Activated CD8-positive, alpha-beta memory T cell treated with anti-CD3 and anti-CD28 coated beads, Interleukin-2, amount 10 ng/mL, durations not matched to agents 7 days and 5 days (primary cell): Measurements from ENCODE around the gene RUNX1. TPM values are rescaled to one million over a fixed set of nuclear protein-coding genes. Genes with fewer than 3 reads are reported as not detected.

Source experiments
- ATAC-seq: fragments of 150-1000 bp; cut with Tn5 transposase; one replicate; pipeline ENCODE4 v1.10.0; 2021; ENCODE audit warnings: moderate library complexity
- CTCF ChIA-PET: fragments of 350-600 bp; sonication (Branson Sonifier 250); formaldehyde crosslinking; loops from one replicate; lab custom pipeline; 2021; ENCODE audit warnings: antibody characterized with exemption; lab: Charles Lee
- DNase-seq: peaks from one replicate; pipeline ENCODE4 v3.0.0-alpha.2; 2020
- H3K27ac Mint-ChIP-seq: one replicate; pipeline ENCODE4 v1.8.0; 2021; ENCODE audit warnings: mild to moderate bottlenecking, mixed read lengths
- H3K27me3 Mint-ChIP-seq: one replicate; pipeline ENCODE4 v1.8.0; 2021; ENCODE audit warnings: mixed read lengths
- H3K36me3 Mint-ChIP-seq: one replicate; pipeline ENCODE4 v1.8.0; 2021; ENCODE audit warnings: mild to moderate bottlenecking, mixed read lengths
- H3K4me1 Mint-ChIP-seq: one replicate; pipeline ENCODE4 v1.8.0; 2021; ENCODE audit warnings: mixed read lengths
- H3K4me3 Mint-ChIP-seq: one replicate; pipeline ENCODE4 v1.8.0; 2021; ENCODE audit warnings: mild to moderate bottlenecking, moderate library complexity, mixed read lengths
- H3K9me3 Mint-ChIP-seq: one replicate; pipeline ENCODE4 v1.8.0; 2022; ENCODE audit warnings: low read depth, mixed read lengths
- total RNA-seq, 2 experiments: library from RNA; stranded (reverse); gene quantifications; one replicate each; pipeline ENCODE4 v1.2.3, GENCODE V29; 2021

Gene RUNX1
- total RNA-seq, 2 experiments from 2014 or later: 23.3 to 35.3 TPM

DNA sequence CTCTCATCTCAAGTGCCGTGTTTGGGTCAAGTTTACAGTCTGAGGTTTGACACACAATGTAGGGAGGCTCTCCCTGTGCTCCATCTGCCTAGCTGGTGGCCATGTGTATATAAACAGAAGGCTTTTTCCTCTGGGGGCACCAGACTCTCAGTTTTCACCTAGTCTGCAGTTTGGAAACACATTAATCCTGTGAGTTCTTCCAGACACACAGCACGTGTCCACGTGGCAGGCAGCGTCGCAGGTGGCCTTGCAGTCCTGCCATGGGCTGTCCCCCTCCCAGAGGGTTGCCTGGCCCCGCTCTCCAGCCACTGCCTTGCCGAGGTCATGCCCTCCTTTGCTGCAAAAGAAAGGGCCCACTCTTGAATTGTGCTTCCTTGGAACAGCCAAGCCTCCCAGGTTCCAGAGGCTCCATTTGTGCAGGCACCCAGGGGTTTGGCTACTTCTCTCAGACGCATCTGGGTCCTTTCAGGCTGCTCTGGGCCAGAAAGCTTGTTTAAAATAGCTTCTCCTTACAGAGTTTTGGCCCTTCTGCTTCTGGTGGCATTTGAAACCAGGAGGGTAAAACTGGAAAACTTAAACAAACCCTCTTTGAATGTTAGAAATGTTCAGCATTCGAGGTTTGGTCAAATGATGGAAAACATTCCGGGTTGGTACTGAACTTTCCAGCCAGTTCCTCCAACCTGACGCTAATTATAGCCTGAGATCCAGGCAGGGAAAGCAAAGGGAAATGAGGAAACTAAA, 4.4 kb upstream of the RUNX1 start:
- peaks cover 3% of the 10 kb centered on the region for H3K36me3 Mint-ChIP-seq
- H3K9me3 Mint-ChIP-seq: no peaks in the 10 kb centered on the region
- peaks cover 54% of the 10 kb centered on the region for H3K4me1 Mint-ChIP-seq
- DNase-seq: no peak
- no peak overlapping the region for H3K27ac Mint-ChIP-seq
- ATAC-seq: no peak
- peaks cover 16% of the 10 kb centered on the region for H3K27me3 Mint-ChIP-seq
- CTCF ChIA-PET: interaction anchor here (1.3 to 12.3 kb wide), 3 partner anchors 86 to 786 kb away, joined by 3 to 128 read pairs (median 7); no protein-coding TSS in a partner anchor
- H3K4me3 Mint-ChIP-seq: no peak overlapping the region

DNA sequence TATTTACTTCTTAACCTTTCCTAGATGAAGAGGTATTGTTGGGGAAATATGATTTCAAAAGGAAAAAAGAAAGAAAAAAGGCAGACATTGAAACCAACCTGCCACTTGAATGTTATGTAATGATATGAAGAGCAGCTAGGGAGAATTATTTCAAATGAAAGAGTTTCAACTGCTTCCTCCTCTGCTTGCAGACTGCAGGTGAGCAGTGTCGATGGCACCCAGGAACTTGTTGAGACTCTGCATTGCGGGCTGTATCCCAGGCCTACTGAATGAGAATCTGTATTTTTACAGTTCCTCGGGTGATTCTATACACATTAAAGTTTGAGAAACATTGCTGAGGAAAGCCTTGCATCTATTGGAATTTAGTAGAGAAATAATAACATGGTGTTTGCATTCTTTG, 3.7 kb upstream of the RUNX1 start:
- H3K36me3 Mint-ChIP-seq: peaks cover 3% of the 10 kb centered on the region
- DNase-seq: no peak
- CTCF ChIA-PET: interaction anchor here (2.3 to 12.3 kb wide), 3 partner anchors 86 to 348 kb away, joined by 7 to 128 read pairs (median 30); no protein-coding TSS in a partner anchor
- no peak overlapping the region for H3K27ac Mint-ChIP-seq
- no peak overlapping the region for H3K4me3 Mint-ChIP-seq
- H3K9me3 Mint-ChIP-seq: no peaks in the 10 kb centered on the region
- no peak for ATAC-seq
- peaks cover 52% of the 10 kb centered on the region for H3K4me1 Mint-ChIP-seq
- peaks cover 15% of the 10 kb centered on the region for H3K27me3 Mint-ChIP-seq

DNA sequence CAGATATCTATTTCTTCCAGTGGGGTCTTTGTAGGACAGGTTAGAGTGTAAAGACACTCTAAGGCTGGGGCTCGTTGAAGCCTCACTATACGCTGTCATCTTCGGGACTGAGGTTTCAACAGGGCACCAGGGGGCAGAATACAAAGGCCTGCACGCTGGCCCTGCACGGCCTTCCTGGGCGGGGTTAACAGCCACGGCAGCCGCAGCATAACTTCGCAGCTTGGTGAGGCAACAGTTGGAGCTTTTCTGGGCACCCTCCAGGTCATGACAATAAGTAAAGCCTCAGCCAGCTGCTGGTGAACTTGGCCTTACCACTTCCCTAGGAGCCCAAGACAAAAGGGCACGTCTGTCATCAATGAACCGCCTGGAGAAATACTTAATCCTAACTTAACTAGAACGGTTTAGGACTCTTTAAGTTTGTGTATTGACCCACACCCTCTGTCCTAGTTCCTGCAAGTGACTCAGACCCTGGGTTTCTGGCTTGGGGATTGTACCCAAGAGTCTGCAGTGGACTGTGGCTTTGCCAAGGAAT, 2.3 kb upstream of the RUNX1 start:
- H3K27me3 Mint-ChIP-seq: peaks cover 15% of the 10 kb centered on the region
- DNase-seq: peak; percentile 93
- H3K27ac Mint-ChIP-seq: peak overlapping the region; percentile 96
- peaks cover 8% of the 10 kb centered on the region for H3K36me3 Mint-ChIP-seq
- peak overlapping the region; percentile 43 for H3K4me3 Mint-ChIP-seq
- peaks cover 54% of the 10 kb centered on the region for H3K4me1 Mint-ChIP-seq
- H3K9me3 Mint-ChIP-seq: no peaks in the 10 kb centered on the region
- CTCF ChIA-PET: interaction anchor here (0.6 to 12.3 kb wide), 20 partner anchors 9 to 350 kb away, joined by 3 to 128 read pairs (median 4); no protein-coding TSS in a partner anchor
- peak; percentile 56 for ATAC-seq

DNA sequence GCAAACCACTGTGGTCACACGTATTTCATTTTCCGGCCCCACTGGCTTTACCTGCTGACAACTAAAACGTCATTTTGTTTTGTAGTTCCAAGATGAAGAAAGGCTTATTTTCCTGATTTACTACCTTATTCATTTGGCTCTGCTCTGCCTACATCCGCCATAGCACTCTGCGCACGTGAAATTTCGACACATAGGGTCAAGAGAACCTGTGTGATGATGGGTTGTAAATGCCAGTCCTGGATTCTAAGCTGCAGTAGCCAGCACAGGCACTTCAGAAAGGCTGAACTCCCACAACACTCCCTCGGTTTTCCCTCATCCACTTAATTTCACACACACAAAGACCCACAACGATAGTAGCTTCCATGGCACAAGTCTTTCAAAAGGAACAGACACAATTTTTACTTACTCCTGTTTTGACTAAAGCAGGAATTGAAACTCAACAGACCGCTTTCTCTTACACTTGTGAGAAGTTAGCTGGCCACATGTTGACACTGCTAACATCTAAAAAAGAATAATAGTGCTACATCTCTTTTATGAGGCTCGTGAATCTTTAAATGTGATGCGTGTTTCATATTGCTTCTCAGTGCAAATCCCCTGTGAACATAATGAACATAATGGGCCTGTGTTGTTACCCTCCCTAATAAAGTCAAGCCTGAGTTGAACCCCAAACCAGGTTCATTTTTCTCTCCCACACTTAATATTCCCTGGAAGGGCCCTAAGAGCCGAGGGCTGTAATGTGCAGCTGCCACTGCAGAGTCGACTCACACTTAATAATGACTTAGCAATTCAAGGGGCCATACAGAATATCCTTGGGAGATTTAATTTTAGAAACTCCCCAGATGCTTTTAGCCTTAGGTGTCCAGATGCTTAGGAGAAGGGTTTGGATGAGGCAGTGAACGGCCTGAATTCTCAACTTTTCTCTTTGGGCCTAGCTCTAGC, 1.5 kb upstream of the RUNX1 start:
- no peak for DNase-seq
- Mint-ChIP-seq H3K4me3 (peak overlapping the region; percentile 43), H3K9me3 (no peaks in the 10 kb centered on the region), H3K4me1 (peaks cover 60% of the 10 kb centered on the region), H3K27ac (peak overlapping the region; percentile 96), H3K36me3 (peaks cover 8% of the 10 kb centered on the region), H3K27me3 (peaks cover 15% of the 10 kb centered on the region)
- CTCF ChIA-PET: interaction anchor here (0.8 to 12.3 kb wide), 18 partner anchors 8 to 425 kb away, joined by 3 to 128 read pairs (median 4); no protein-coding TSS in a partner anchor
- ATAC-seq: no peak

DNA sequence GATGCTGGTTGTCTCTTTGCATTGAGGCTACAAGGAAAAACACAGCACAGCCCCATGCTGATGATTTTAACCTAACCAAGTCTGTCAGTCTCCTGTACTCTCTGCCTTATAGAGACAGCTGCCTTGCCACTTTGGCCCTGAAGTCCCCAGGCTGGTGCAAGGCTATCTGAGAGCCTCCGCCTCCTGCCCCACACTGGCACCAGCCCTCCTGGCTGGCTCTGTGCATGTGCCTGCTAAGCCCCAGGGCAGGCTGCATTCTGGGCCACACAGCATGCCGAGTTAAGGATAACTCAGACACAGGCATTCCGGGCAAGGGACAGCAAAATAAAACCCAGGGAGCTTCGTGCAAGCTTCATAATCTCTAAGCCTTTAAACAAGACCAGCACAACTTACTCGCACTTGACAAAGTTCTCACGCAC, 910 bp downstream of the RUNX1 start:
- ATAC-seq: peak; percentile 3

DNA sequence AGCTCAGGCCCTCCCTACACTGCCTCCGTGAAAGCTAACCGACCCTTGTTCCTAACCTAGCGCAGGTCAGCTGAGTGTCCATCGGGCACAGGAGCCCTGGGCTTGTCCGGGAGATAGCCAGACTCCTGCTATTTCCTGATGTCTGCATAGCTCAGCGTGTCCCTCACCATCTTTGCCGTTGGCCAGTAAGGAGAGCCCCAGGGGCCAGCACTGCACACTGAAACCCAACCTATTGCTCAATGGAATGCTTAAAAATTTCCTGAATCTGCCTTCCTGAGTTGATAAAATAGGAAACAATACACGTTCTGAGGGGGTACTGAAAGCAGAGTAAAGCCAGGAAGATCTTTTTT, 2.2 kb downstream of the RUNX1 start:
- DNase-seq (no peak), ATAC-seq (no peak)
- peak overlapping the region; percentile 96 for H3K27ac Mint-ChIP-seq
- H3K4me1 Mint-ChIP-seq: peaks cover 94% of the 10 kb centered on the region
- H3K27me3 Mint-ChIP-seq: peaks cover 3% of the 10 kb centered on the region
- H3K4me3 Mint-ChIP-seq: peak overlapping the region; percentile 88
- peaks cover 19% of the 10 kb centered on the region for H3K36me3 Mint-ChIP-seq
- no peaks in the 10 kb centered on the region for H3K9me3 Mint-ChIP-seq
- CTCF ChIA-PET: interaction anchor here (0.7 to 12.3 kb wide), 12 partner anchors 8 to 180 kb away, joined by 3 to 128 read pairs (median 10); no protein-coding TSS in a partner anchor

More for the DNA sequence above, 910 bp downstream of the RUNX1 start:
- Mint-ChIP-seq H3K27ac (peak overlapping the region; percentile 96), H3K36me3 (peaks cover 12% of the 10 kb centered on the region), H3K9me3 (no peaks in the 10 kb centered on the region), H3K27me3 (peaks cover 3% of the 10 kb centered on the region), H3K4me3 (peak overlapping the region; percentile 88), H3K4me1 (peaks cover 84% of the 10 kb centered on the region)
- CTCF ChIA-PET: interaction anchor here (0.7 to 12.3 kb wide), 13 partner anchors 9 to 163 kb away, joined by 3 to 128 read pairs (median 6); no protein-coding TSS in a partner anchor
- peak; percentile 67 for DNase-seq

DNA sequence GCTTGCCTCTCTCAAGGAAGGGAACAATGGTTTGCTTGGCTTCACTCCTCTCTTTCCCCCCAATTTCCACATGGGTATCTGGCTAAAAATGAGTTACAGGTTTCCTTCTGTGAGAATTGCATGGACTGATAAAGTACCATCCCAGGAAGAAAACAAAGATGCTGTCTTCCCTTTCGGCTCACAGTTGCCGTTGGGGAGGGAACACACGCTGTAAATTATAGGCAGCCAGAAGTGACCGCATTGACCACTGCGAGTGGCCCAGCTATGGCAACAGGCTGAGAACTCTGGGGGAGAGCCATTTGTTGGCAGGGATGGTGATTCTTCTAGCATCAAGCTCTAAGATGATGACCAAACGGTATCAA, 2.9 kb downstream of the RUNX1 start:
- DNase-seq (peak; percentile 72), ATAC-seq (no peak)
- Mint-ChIP-seq H3K4me1 (peaks cover 94% of the 10 kb centered on the region), H3K4me3 (peak overlapping the region; percentile 88), H3K27ac (peak overlapping the region; percentile 96), H3K36me3 (peaks cover 23% of the 10 kb centered on the region), H3K27me3 (peaks cover 3% of the 10 kb centered on the region), H3K9me3 (no peaks in the 10 kb centered on the region)
- CTCF ChIA-PET: interaction anchor here (0.9 to 12.3 kb wide), 10 partner anchors 7 to 155 kb away, joined by 3 to 128 read pairs (median 16); no protein-coding TSS in a partner anchor

DNA sequence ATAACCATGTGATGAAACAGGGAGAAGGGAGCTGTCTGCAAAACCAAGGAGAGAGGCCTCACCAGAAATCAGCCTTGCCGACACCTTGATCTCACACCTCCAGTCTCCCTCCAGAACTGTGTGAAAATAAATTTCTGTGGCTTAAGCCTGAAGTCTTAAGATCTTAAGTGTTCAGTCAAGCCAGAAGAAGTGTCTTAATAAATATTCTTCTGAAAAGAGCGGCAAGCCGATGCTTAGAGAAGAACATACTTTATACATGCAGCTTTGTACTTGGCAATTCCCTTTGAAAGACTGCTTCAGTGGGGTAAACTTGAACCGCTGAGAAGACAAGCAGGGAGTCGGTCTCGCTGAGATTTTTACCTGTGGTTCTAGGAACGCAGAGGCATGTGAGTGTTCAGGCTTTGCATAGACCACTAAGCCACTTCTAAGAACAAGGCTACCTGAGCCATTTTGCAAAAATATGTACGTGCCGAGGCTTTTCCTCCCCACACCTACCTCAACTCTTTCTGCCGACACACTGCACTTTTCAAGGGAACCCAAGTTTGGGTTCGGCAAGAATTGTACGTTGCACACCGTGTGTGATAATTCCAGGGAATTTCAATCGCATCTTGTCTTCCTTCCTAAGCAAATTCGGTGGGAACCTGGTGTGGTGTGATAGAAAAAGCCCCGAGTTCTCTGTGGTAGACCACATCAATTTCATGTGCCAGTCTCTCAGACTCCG, 3.4 kb downstream of the RUNX1 start:
- Mint-ChIP-seq H3K27ac (peak overlapping the region; percentile 96), H3K4me3 (peak overlapping the region; percentile 88), H3K36me3 (peaks cover 26% of the 10 kb centered on the region), H3K4me1 (peaks cover 94% of the 10 kb centered on the region), H3K9me3 (no peaks in the 10 kb centered on the region), H3K27me3 (peaks cover 3% of the 10 kb centered on the region)
- DNase-seq (peak; percentile 71), ATAC-seq (peak; percentile 3)
- CTCF ChIA-PET: interaction anchor here (1.4 to 12.3 kb wide), 7 partner anchors 7 to 155 kb away, joined by 6 to 128 read pairs (median 18); no protein-coding TSS in a partner anchor

DNA sequence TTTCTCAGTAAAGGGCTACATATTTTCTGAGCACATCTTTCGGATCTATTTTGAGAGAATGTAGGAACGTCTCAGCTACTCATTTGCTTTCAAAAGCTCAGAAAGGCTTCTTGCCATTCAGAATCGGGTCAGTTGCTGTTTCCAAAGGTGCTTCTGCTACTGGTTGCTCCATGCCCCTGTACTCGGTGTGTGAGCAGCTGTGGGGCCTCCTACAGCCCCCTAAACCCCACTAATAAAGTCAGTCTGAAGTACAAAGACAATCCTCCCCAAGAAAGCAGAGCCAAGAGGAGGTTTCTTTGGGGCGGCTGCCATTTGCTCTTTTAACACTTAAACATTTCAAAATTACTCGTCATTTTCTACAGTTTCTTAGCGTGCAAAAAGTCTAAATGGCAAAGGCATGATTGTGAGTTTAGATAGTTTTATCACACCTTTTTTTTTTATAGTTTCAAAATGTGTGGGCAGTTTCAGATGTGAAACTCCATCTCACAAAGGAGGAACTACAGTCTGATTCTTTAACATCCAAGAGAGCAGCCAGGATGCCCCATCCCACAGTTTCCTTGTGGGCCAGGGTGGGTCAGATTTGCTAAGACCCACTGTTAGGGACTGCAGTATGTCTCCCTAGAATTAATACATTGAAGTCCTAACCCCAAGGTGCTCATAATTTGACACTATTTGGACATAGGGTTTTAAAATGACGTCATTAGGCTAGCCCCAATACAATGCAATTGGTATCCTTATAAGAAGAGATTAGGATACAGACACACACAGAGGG, 4.1 kb downstream of the RUNX1 start:
- H3K27ac Mint-ChIP-seq: peak overlapping the region; percentile 96
- peak overlapping the region; percentile 88 for H3K4me3 Mint-ChIP-seq
- H3K27me3 Mint-ChIP-seq: peaks cover 3% of the 10 kb centered on the region
- H3K4me1 Mint-ChIP-seq: peaks cover 93% of the 10 kb centered on the region
- DNase-seq: peak; percentile 62
- H3K36me3 Mint-ChIP-seq: peaks cover 26% of the 10 kb centered on the region
- peak; percentile 10 for ATAC-seq
- CTCF ChIA-PET: interaction anchor here (1.3 to 12.3 kb wide), 5 partner anchors 18 to 154 kb away, joined by 4 to 128 read pairs (median 11); no protein-coding TSS in a partner anchor
- no peaks in the 10 kb centered on the region for H3K9me3 Mint-ChIP-seq

DNA sequence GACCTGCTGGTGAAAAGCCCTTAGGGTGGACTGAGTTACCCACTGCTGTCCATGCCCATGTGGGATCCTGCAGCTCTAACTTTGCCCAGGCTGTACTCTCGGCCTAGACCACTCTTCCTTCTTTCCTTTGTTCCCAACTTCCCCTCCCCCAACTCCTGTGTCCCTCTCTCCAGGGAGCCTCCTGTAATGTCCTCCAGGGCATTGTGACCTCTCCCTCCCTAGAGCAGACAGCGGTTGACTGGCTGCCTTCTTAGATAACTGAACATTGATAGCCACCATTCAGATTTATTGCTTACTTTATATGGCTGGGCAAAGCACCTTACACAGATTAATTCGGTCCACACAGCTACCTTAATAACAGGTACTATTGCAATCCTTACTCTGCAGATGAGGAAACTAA, 5.0 kb downstream of the RUNX1 start:
- Mint-ChIP-seq H3K27ac (peak overlapping the region; percentile 96), H3K27me3 (peaks cover 2% of the 10 kb centered on the region), H3K36me3 (peaks cover 25% of the 10 kb centered on the region), H3K9me3 (no peaks in the 10 kb centered on the region), H3K4me3 (peak overlapping the region; percentile 88), H3K4me1 (peaks cover 91% of the 10 kb centered on the region)
- DNase-seq: no peak
- CTCF ChIA-PET: interaction anchor here (0.9 to 12.3 kb wide), 5 partner anchors 12 to 153 kb away, joined by 3 to 128 read pairs (median 5); no protein-coding TSS in a partner anchor
- no peak for ATAC-seq

DNA sequence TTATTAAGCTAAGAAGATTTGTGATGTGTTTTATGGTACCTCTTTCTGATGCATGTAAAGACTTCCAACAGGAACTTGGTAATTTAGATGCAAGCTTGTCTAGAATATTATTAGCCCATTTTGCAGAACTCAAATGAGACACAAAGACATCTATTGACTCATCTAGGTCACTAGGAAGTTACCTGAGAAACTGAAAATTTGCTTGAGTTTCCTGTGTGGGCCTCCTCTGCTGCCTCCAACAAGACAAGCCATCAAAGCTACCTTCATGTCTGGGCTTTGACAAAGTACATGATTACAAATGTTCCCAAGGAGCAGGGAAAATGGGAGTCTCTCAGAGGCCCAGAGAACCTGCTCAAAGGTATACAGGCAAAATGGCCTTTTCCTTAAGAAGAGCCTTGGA, 5.6 kb downstream of the RUNX1 start:
- H3K27ac Mint-ChIP-seq: peak overlapping the region; percentile 96

More for the DNA sequence above, 5.6 kb downstream of the RUNX1 start:
- ATAC-seq: no peak
- DNase-seq: no peak
- CTCF ChIA-PET: interaction anchor here (0.9 to 12.3 kb wide), 5 partner anchors 11 to 152 kb away, joined by 3 to 128 read pairs (median 5); no protein-coding TSS in a partner anchor
- Mint-ChIP-seq H3K4me1 (peaks cover 93% of the 10 kb centered on the region), H3K27me3 (no peaks in the 10 kb centered on the region), H3K36me3 (peaks cover 23% of the 10 kb centered on the region), H3K9me3 (no peaks in the 10 kb centered on the region), H3K4me3 (peak overlapping the region; percentile 54)
